GM13977 (cell line): ENCODE measurements around the gene AR.

ENCODE experiments used
- DNase-seq: peaks from one replicate; pipeline ENCODE4 v3.0.0; 2012; ENCODE audit warnings: low spot score
- in situ Hi-C: fragments of 300-500 bp; cut with MboI; formaldehyde crosslinking; loops from one replicate; pipeline ENCODE4 v1.12.0; 2022; ENCODE audit warnings: low sequenced_read_pairs, low pct_unique_long_range_greater_than_20kb, mixed read lengths, inconsistent platforms; ENCODE audit not compliant: unreplicated experiment
- TF ChIP-seq, protein P1 (sequence below): IDR thresholded peaks from 2 replicates; pipeline ENCODE4 v1.5.1; 2012; ENCODE audit warnings: mild to moderate bottlenecking, control low read depth; ENCODE audit not compliant: insufficient read depth; ENCODE audit errors: extremely low read depth, missing control alignments

The AR gene

DNA sequence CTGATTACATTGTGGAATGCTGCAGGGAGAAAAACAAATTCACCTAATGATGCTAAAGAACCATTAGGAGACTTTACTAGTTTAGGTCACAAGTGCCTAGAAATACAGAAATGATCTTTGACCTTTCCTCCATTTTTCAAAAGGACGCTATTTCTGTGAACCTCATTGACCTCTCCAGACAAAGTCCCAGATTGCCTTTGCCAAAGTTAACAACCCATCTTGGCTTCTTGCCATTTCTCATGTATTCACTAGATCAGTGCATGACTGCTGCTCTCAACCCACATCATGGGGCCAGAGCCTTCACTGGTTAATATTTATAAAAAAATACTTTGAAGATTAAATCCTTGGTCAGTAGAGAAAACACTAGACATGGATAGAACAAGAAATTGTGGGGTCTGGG lies 19.9 kb upstream of the AR start:
- TF ChIP-seq, protein P1, sequence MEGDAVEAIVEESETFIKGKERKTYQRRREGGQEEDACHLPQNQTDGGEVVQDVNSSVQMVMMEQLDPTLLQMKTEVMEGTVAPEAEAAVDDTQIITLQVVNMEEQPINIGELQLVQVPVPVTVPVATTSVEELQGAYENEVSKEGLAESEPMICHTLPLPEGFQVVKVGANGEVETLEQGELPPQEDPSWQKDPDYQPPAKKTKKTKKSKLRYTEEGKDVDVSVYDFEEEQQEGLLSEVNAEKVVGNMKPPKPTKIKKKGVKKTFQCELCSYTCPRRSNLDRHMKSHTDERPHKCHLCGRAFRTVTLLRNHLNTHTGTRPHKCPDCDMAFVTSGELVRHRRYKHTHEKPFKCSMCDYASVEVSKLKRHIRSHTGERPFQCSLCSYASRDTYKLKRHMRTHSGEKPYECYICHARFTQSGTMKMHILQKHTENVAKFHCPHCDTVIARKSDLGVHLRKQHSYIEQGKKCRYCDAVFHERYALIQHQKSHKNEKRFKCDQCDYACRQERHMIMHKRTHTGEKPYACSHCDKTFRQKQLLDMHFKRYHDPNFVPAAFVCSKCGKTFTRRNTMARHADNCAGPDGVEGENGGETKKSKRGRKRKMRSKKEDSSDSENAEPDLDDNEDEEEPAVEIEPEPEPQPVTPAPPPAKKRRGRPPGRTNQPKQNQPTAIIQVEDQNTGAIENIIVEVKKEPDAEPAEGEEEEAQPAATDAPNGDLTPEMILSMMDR, result no peak
- DNase-seq, result no peak
- in situ Hi-C loops, result no loop called here

DNA sequence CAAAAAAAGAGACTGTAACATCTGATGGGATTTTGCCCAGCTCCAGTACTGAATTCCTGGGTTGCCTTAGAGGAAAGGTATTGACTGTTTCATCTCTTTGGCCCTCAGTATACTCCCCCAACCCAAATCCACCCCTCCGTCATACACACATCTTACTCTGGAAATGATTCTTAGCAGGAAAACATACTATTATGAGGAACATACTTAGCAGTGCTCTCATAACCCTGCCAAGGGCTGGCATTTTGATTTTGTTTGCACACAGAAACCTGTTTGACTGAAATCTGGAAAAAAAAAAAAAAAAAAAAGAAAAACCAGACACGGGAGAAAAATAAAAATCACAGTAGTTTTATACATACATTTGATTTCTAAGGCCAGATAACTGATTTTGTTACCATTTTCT lies 19.4 kb upstream of the AR start:
- TF ChIP-seq, protein P1, result no peak
- in situ Hi-C loops, result no loop called here
- DNase-seq, result no peak

DNA sequence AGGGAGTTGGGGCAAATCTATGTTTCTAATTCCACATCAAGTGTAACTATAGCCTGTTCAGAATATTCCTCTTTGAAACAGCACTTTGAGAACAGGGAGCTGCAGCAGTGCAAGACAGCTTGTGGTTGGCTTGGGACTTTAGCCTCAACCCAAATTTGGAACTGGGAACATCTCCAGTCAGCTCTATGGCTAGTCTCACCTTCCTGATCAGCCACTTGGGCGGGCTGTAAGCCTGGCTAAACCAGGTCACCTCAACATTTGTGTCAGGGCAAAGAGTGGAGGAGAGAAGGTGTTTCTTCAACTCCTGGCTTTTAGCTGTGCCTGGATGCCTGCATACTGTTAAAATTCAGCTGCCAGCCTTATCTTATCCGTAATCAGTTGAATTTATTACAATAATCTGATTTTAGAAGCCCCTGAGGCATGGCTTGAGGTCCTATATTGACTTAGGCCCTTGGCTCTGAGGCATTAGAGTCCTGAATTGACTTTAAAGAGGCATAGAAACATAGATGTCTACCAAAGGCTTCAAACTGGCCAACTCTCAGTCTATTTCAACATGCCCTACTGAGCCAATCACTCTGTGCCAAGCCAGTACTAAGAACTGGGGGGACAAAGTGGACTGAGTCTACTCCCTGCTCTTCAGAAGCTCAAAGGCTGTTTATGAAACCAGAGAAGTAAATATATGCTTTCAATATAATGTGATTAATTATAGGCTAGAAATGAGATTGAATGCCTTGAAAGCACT lies 18.7 kb upstream of the AR start:
- in situ Hi-C loops, result no loop called here

DNA sequence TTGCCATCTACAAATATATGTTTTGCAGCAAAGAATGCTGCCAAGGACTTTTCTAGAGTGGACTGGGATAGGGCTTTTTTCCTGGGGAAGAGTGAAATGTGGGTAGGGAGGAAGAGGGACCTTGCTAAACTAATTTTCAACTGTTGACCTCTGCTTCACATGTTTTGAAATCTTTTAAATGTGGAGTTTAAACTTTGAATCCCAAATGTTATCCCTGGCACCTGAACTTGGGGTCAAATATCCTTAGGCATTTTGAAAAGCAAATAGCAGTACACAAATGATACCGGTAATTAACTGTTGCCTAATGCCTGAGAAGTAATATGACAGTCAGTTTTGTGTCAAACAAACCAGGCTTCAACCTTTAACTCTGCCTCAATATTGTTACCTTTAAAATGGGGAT lies 7.3 kb upstream of the AR start:
- TF ChIP-seq, protein P1, result no peak
- DNase-seq, result no peak
- in situ Hi-C loops, result no loop called here

More for the DNA sequence above, 18.7 kb upstream of the AR start:
- TF ChIP-seq, protein P1, result no peak
- DNase-seq, result no peak

DNA sequence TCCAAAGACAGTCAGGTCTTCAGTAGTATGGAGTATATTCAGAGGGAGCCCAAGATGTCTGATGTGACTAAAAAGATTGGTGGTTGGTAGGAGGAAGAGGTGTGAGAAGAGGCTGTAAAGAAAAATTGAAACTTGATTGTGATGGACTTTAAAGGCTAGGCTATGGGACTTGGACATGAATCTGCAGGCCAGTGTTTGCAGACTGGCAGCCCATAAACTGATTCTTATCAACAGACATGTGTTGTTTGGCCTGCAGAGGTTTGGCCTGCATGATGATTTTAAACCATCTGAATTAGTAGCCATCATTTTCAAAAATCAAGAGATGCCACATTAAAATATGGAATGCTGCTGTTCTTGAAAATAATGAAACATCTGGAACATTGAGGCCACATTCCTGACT lies 5.4 kb upstream of the AR start:
- TF ChIP-seq, protein P1, result no peak
- in situ Hi-C loops, result no loop called here
- no peak for DNase-seq

DNA sequence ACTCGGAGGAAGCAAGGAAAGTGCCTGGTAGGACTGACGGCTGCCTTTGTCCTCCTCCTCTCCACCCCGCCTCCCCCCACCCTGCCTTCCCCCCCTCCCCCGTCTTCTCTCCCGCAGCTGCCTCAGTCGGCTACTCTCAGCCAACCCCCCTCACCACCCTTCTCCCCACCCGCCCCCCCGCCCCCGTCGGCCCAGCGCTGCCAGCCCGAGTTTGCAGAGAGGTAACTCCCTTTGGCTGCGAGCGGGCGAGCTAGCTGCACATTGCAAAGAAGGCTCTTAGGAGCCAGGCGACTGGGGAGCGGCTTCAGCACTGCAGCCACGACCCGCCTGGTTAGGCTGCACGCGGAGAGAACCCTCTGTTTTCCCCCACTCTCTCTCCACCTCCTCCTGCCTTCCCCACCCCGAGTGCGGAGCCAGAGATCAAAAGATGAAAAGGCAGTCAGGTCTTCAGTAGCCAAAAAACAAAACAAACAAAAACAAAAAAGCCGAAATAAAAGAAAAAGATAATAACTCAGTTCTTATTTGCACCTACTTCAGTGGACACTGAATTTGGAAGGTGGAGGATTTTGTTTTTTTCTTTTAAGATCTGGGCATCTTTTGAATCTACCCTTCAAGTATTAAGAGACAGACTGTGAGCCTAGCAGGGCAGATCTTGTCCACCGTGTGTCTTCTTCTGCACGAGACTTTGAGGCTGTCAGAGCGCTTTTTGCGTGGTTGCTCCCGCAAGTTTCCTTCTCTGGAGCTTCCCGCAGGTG lies 637 bp downstream of the AR start:
- in situ Hi-C loops, result no loop called here
- no peak for DNase-seq
- TF ChIP-seq, protein P1, result no peak
